ENCODE results near the gene ART1. TPM values are rescaled to one million over a fixed set of nuclear protein-coding genes. Genes with fewer than 3 reads are reported as not detected.
A peak's percentile ranks its signal among the peaks of the same experiment; 100 is the strongest.

Gene ART1
- total and polyA plus RNA-seq, 4 donors = not detected

- Histone ChIP-seq H3K27me3 (ENCODE audit: control insufficient read depth in 4 of 4, insufficient read depth in 4 of 4, low read length in 3 of 4) (no peaks in the 10 kb centered on the region), H3K9me3 (ENCODE audit: control insufficient read depth in 4 of 4, low read length in 3 of 4) (no peaks in the 10 kb centered on the region), H3K36me3 (ENCODE audit: control insufficient read depth in 4 of 4, insufficient read depth in 3 of 4, low read depth in 1 of 4, low read length in 3 of 4) (peaks cover 0 to 40% (median 28%) of the 10 kb centered on the region in 4 donors), H3K9ac (ENCODE audit: low read depth in 1 of 2, low read length in 2 of 2) (no peak overlapping the region), H3K4me3 (ENCODE audit: low read depth in 1 of 3, low read length in 3 of 3) (no peak overlapping the region), H3K4me1 (ENCODE audit: control insufficient read depth in 4 of 4, insufficient read depth in 4 of 4, low read length in 3 of 4) (peaks cover 2 to 17% (median 16%) of the 10 kb centered on the region in 4 donors), H3K27ac (ENCODE audit: low read depth in 1 of 2, low read length in 2 of 2) (no peak overlapping the region)
- 90% methylated on average over 2 of the region's 2 CpGs for WGBS
- no peak for DNase-seq (ENCODE audit: low spot score)
- no peak for TF ChIP-seq JUND (IDR thresholded peaks at IDR 0.05)
- TF ChIP-seq RAD21 (IDR thresholded peaks at IDR 0.05) = no peak
- TF ChIP-seq SP1 (IDR thresholded peaks at IDR 0.05) = no peak
- TF ChIP-seq HNF4G (IDR thresholded peaks at IDR 0.05) = no peak
- no peak for TF ChIP-seq GABPA (IDR thresholded peaks at IDR 0.05 in 1 of 2, conservative IDR thresholded peaks at IDR 0.05 in 1 of 2)
- TF ChIP-seq FOXA2 (IDR thresholded peaks at IDR 0.05) = no peak
- no peak for TF ChIP-seq EGR1 (IDR thresholded peaks at IDR 0.05; ENCODE audit: low read depth in 2 of 2)
- no peak for TF ChIP-seq HNF4A (conservative IDR thresholded peaks at IDR 0.05)
- no peak for TF ChIP-seq CTCF (IDR thresholded peaks at IDR 0.05; ENCODE audit: low read depth, low read length, missing input control)
- no peak for TF ChIP-seq NR2F2 (IDR thresholded peaks at IDR 0.05)
These were observed 62.2 kb downstream of the ART1 start for GRCh38 chr11:3707176-3707575.

GRCh38 chr11:3709977-3710376 lies 65.0 kb downstream of the ART1 start:
- Histone ChIP-seq H3K27ac (ENCODE audit: low read depth in 1 of 2, low read length in 2 of 2) (peak overlapping the region in 1 of 2 donors; percentile 38), H3K9ac (ENCODE audit: low read depth in 1 of 2, low read length in 2 of 2) (no peak overlapping the region), H3K9me3 (ENCODE audit: control insufficient read depth in 4 of 4, low read length in 3 of 4) (no peaks in the 10 kb centered on the region), H3K36me3 (ENCODE audit: control insufficient read depth in 4 of 4, insufficient read depth in 3 of 4, low read depth in 1 of 4, low read length in 3 of 4) (peaks cover 8 to 39% (median 32%) of the 10 kb centered on the region in 4 donors), H3K4me3 (ENCODE audit: low read depth in 1 of 3, low read length in 3 of 3) (no peak overlapping the region), H3K27me3 (ENCODE audit: control insufficient read depth in 4 of 4, insufficient read depth in 4 of 4, low read length in 3 of 4) (no peaks in the 10 kb centered on the region), H3K4me1 (ENCODE audit: control insufficient read depth in 4 of 4, insufficient read depth in 4 of 4, low read length in 3 of 4) (peaks cover 2 to 25% (median 22%) of the 10 kb centered on the region in 4 donors)
- WGBS = 43% methylated on average over 1 of the region's 1 CpG
- peak; percentile 9 for TF ChIP-seq SP1 (IDR thresholded peaks at IDR 0.05)
- TF ChIP-seq HNF4A (conservative IDR thresholded peaks at IDR 0.05) = peak; percentile 40 to 43
- TF ChIP-seq RAD21 (IDR thresholded peaks at IDR 0.05) = peak in 1 of 2 donors; percentile 10
- no peak for TF ChIP-seq MAX (IDR thresholded peaks at IDR 0.05)
- DNase-seq (ENCODE audit: low spot score) = no peak

GRCh38 chr11:3710485-3711259 lies 65.7 kb downstream of the ART1 start:
- H3K27ac ChIP-seq (ENCODE audit: low read depth in 1 of 2, low read length in 2 of 2) = no peak overlapping the region
- no peaks in the 10 kb centered on the region for H3K27me3 ChIP-seq (ENCODE audit: control insufficient read depth in 4 of 4, insufficient read depth in 4 of 4, low read length in 3 of 4)
- H3K36me3 ChIP-seq (ENCODE audit: control insufficient read depth in 4 of 4, insufficient read depth in 3 of 4, low read depth in 1 of 4, low read length in 3 of 4) = peaks cover 8 to 41% (median 30%) of the 10 kb centered on the region in 4 donors
- no peak for TF ChIP-seq SP1 (IDR thresholded peaks at IDR 0.05)
- TF ChIP-seq GABPA (IDR thresholded peaks at IDR 0.05 in 1 of 2, conservative IDR thresholded peaks at IDR 0.05 in 1 of 2) = no peak
- TF ChIP-seq RAD21 (IDR thresholded peaks at IDR 0.05) = no peak
- no peak for TF ChIP-seq TAF1 (conservative IDR thresholded peaks at IDR 0.05)
- TF ChIP-seq JUND (IDR thresholded peaks at IDR 0.05) = no peak
- no peak for TF ChIP-seq NR2F2 (IDR thresholded peaks at IDR 0.05)
- TF ChIP-seq REST (IDR thresholded peaks at IDR 0.05) = no peak
- H3K9ac ChIP-seq (ENCODE audit: low read depth in 1 of 2, low read length in 2 of 2) = no peak overlapping the region
- H3K4me1 ChIP-seq (ENCODE audit: control insufficient read depth in 4 of 4, insufficient read depth in 4 of 4, low read length in 3 of 4) = peaks cover 2 to 25% (median 22%) of the 10 kb centered on the region in 4 donors
- 95% methylated on average over 4 of the region's 4 CpGs for WGBS
- H3K9me3 ChIP-seq (ENCODE audit: control insufficient read depth in 4 of 4, low read length in 3 of 4) = no peaks in the 10 kb centered on the region
- H3K4me3 ChIP-seq (ENCODE audit: low read depth in 1 of 3, low read length in 3 of 3) = no peak overlapping the region
- DNase-seq (ENCODE audit: low spot score) = no peak
